MM.1S (cell line): ENCODE data around the gene AUP1.
A peak's percentile ranks its signal among the peaks of the same experiment; 100 is the strongest.

Experiments used
- DNase-seq: peaks from one replicate; pipeline ENCODE4 v3.0.0-alpha.2; 2015
- H2AFZ ChIP-seq: fragments of 300-600 bp; sonication (generic); 2 replicates; pipeline ENCODE4 v1.6.0; 2016; ENCODE audit warnings: antibody characterized with exemption, low read length
- H3F3A ChIP-seq: fragments of 300-600 bp; sonication (generic); 2 replicates; pipeline ENCODE4 v1.6.1; 2016; ENCODE audit warnings: mild to moderate bottlenecking, antibody characterized with exemption, low read length, moderate library complexity, mixed read lengths; ENCODE audit not compliant: insufficient read depth
- H3K27ac ChIP-seq: fragments of 300-600 bp; sonication (generic); 2 replicates; pipeline ENCODE4 v1.5.1; 2016; ENCODE audit warnings: mild to moderate bottlenecking, low read length
- H3K27me3 ChIP-seq: fragments of 300-600 bp; sonication (generic); replicated peaks from 2 replicates; pipeline ENCODE4 v1.6.0; 2016; ENCODE audit warnings: low read length; ENCODE audit not compliant: insufficient read depth
- H3K36me3 ChIP-seq: fragments of 300-600 bp; sonication (generic); replicated peaks from 2 replicates; pipeline ENCODE4 v1.6.1; 2016; ENCODE audit warnings: mild to moderate bottlenecking, low read length, mixed read lengths; ENCODE audit not compliant: insufficient read depth
- H3K4me1 ChIP-seq: fragments of 300-600 bp; sonication (generic); 2 replicates; pipeline ENCODE4 v1.6.1; 2016; ENCODE audit warnings: low read length, mixed read lengths
- H3K4me2 ChIP-seq: fragments of 300-600 bp; sonication (generic); 2 replicates; pipeline ENCODE4 v1.6.0; 2016; ENCODE audit warnings: low read depth, low read length
- H3K4me3 ChIP-seq: fragments of 300-600 bp; sonication (generic); 2 replicates; pipeline ENCODE4 v1.5.1; 2016; ENCODE audit warnings: low read length, mixed read lengths
- H3K79me2 ChIP-seq: fragments of 300-600 bp; sonication (generic); 2 replicates; pipeline ENCODE4 v1.6.1; 2016; ENCODE audit warnings: mixed run types, low read length, mixed read lengths
- H3K9ac ChIP-seq: fragments of 300-600 bp; sonication (generic); 2 replicates; pipeline ENCODE4 v1.6.1; 2016; ENCODE audit warnings: low read length, mixed read lengths
- H3K9me2 ChIP-seq: fragments of 300-600 bp; sonication (generic); replicated peaks from 2 replicates; pipeline ENCODE4 v1.6.1; 2016; ENCODE audit warnings: mild to moderate bottlenecking, low read length, mixed read lengths; ENCODE audit not compliant: insufficient read depth
- H3K9me3 ChIP-seq: fragments of 300-600 bp; sonication (generic); replicated peaks from 2 replicates; pipeline ENCODE4 v1.6.1; 2016; ENCODE audit warnings: mild to moderate bottlenecking, low read length, mixed read lengths; ENCODE audit not compliant: insufficient read depth
- H4K20me1 ChIP-seq: fragments of 300-600 bp; sonication (generic); 2 replicates; pipeline ENCODE4 v1.6.1; 2016; ENCODE audit warnings: mild to moderate bottlenecking, low read length, moderate library complexity, mixed read lengths; ENCODE audit not compliant: insufficient read depth
- CTCF ChIP-seq: fragments of 300-600 bp; sonication (generic); IDR thresholded peaks from 2 replicates; pipeline ENCODE4 v1.5.1; 2016; ENCODE audit warnings: antibody characterized with exemption, low read length, mixed read lengths
- EZH2 ChIP-seq: fragments of 300-600 bp; sonication (generic); optimal IDR thresholded peaks from 2 replicates; pipeline ENCODE3; 2017; ENCODE audit warnings: low read depth, mild to moderate bottlenecking, antibody characterized with exemption, low read length, mixed read lengths
- EZH2phosphoT487 ChIP-seq: fragments of 300-600 bp; sonication (generic); IDR thresholded peaks from 2 replicates; pipeline ENCODE4 v1.6.1; 2018; ENCODE audit warnings: antibody characterized with exemption, low read length

AUP1 gene

GRCh38 chr2:74514368-74515270, 14.9 kb downstream of the AUP1 start, which contains the start of gene TLX2:
TLX2 (plus strand) TSS chr2:74514450; CDS start chr2:74514807, 357 bp downstream.
- H2AFZ ChIP-seq: 0 out of 2 replicates have a peak within 1 kb of the TSS, but pooled peaks have one; percentile 31
- no peaks in the 10 kb centered on the region for H4K20me1 ChIP-seq
- H3K4me1 ChIP-seq: peaks cover 4% of the 10 kb centered on the region; the same call in 1 of the 2 replicates
- H3K4me2 ChIP-seq: peak within 1 kb of the TSS; percentile 39
- no peak within 1 kb of the TSS for H3K27ac ChIP-seq
- H3F3A ChIP-seq: no peaks in the 10 kb centered on the region
- H3K4me3 ChIP-seq: peak within 1 kb of the TSS; percentile 10; the same call in 1 of the 2 replicates
- no peak within 1 kb of the TSS for H3K9ac ChIP-seq
- H3K9me2 ChIP-seq: no peaks in the 10 kb centered on the region
- no peaks in the 10 kb centered on the region for H3K79me2 ChIP-seq
- no peaks in the 10 kb centered on the region for H3K36me3 ChIP-seq
- H3K9me3 ChIP-seq: no peaks in the 10 kb centered on the region
- no peak for DNase-seq
- TF ChIP-seq EZH2phosphoT487 (no peak), EZH2 (no peak), CTCF (no peak)
- peaks cover 83% of the 10 kb centered on the region for H3K27me3 ChIP-seq

GRCh38 chr2:74513605-74514367, 15.7 kb downstream of the AUP1 start:
- Histone ChIP-seq H4K20me1 (no peaks in the 10 kb centered on the region), H3K9me2 (no peaks in the 10 kb centered on the region), H3K9me3 (no peaks in the 10 kb centered on the region), H3K36me3 (no peaks in the 10 kb centered on the region), H2AFZ (0 out of 2 replicates have a peak overlapping the region, but pooled peaks have one; percentile 31), H3K79me2 (no peaks in the 10 kb centered on the region), H3K4me2 (peak overlapping the region; percentile 39), H3K9ac (no peak overlapping the region), H3K27me3 (peaks cover 74% of the 10 kb centered on the region), H3K4me3 (0 out of 2 replicates have a peak overlapping the region, but pooled peaks have one; percentile 10), H3F3A (no peaks in the 10 kb centered on the region), H3K27ac (no peak overlapping the region), H3K4me1 (peaks cover 4% of the 10 kb centered on the region; the same call in 1 of the 2 replicates)
- no peak for DNase-seq
- TF ChIP-seq CTCF: no peak
- TF ChIP-seq EZH2phosphoT487: 0 out of 2 replicates have a peak, but pooled peaks have one; percentile 30
- TF ChIP-seq EZH2: peak; percentile 25

DNA sequence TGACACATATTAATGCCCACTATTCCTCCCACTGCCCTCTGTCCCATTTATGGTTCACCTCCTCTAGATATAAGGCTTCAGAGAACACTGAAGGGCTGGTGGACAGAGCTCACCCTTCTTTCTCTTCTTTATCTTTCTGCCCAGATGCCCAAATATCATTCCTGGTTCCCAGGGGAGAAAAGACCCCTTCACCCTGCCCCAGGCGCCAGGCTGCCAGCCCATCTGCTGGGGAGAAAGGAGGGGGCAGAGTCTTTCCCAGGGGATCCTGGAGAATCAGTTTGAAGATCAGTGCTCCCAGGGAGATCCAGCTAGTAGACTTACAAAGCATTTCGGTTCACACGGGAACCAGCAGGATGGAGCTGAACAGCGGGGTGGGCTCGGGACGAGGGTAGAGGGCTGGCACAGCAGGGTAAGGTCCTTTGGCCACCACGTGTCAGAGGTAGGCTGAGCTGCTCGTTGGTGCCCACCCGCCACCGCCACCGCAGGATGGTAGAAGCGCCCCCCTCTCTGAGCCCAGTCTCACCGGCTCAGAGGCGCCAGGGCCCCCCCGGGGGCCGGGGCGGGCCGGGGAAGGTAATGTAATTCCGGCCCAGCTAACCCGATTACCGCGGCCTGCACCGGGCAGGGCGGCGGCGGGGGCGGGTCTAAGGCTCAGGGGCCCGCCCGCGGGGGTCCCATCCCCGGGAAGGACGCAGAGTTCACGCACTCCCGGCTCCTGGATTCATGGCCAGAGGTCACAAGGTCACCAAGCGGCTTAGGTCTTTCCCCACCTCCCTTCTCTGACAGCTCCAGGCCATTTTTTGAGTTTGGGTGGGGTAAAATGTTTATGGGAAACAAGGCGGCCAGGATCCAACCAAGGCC, 16.5 kb downstream of the AUP1 start:
- Histone ChIP-seq H3K9ac (no peak overlapping the region), H3K9me3 (no peaks in the 10 kb centered on the region), H3K4me1 (peaks cover 8% of the 10 kb centered on the region), H3K9me2 (no peaks in the 10 kb centered on the region), H3F3A (no peaks in the 10 kb centered on the region), H2AFZ (no peak overlapping the region), H3K4me3 (no peak overlapping the region), H3K79me2 (no peaks in the 10 kb centered on the region), H3K36me3 (no peaks in the 10 kb centered on the region), H3K27ac (no peak overlapping the region), H3K4me2 (no peak overlapping the region), H3K27me3 (peaks cover 66% of the 10 kb centered on the region), H4K20me1 (no peaks in the 10 kb centered on the region)
- DNase-seq: no peak
- TF ChIP-seq EZH2phosphoT487 (no peak), CTCF (no peak), EZH2 (no peak)
